ENCODE data around the gene CHRD. TPM values are rescaled to one million over a fixed set of nuclear protein-coding genes. Genes with fewer than 3 reads are reported as not detected.

CHRD gene
- total RNA-seq (2022; extraction: Qiagen RNA extraction), result 0.13 to 0.46 TPM (median 0.15 TPM) in 4 of 5 replicates, not detected in the other

DNA sequence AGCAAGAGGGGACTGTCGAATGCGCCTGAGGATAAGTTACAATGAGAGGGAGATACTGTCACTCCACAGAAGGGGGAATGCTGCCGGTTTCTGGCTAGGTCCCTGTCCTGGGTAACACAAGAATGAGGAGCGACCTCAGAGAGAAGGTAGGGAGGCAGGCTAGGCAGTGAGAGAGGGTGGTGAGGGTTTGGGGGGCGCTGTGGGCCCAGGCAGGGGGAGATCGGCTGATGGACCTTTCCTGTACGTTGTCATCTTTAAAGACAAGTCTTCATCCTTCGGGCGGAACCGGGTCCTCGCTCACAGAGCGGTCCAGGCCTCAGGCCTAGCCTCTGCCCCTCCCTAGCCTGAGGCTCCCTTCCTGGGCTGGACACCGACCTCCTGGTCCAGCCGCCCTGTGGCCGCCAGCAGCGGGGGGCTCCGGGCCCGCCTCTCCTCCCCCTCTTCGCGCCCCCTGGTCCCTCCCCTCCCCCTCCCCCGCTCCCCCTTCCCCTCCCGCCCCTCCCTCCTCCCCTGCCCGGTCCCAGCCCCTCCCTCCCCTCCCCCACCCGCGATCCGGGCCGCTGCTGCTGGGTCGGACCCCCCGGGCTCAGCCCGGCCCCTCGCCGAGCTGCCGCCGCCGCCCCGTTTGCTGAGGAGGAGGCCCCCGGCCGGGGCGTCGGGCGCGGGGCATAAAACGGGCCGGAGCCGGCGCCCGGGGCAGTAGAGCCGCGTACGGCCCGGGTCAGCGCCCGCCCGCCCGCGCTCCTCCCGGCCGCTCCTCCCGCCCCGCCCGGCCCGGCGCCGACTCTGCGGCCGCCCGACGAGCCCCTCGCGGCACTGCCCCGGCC is at the start of gene CHRD:
Gene CHRD, plus strand, starts transcription at position 697 of the 827 bp plus-strand sequence. CDS start 265 bp downstream, outside the sequence.

DNA sequence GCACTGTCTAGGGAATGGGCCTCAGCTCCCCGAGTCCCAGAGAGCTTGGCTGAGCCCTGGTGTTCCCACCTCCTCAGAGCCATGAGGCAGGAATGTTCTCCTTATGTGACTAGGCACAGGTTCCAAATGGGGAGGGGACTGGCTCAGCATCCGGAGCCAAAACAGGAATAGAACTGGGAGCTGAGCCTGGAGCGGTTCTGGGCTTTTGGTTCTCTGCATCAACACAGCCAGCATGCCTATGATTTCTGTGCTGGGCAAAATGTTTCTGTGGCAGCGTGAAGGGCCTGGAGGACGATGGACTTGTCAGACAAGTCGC is 42.5 kb upstream of the CHRD start, which contains the start of gene FAM131A:
Gene FAM131A, plus strand, starts transcription at position 202 of the 316 bp plus-strand sequence. Its CDS starts 31 bp downstream, at position 233.

GRCh38 chr3:184361532-184361931 is 18.3 kb upstream of the CHRD start, which contains the start of the genes CLCN2 and POLR2H:
TSS of gene CLCN2 (minus strand) at chr3:184361605. CDS start at chr3:184361479, 126 bp downstream.
TSS of gene POLR2H (plus strand) at chr3:184361710. CDS start at chr3:184363493, 1,783 bp downstream.

DNA sequence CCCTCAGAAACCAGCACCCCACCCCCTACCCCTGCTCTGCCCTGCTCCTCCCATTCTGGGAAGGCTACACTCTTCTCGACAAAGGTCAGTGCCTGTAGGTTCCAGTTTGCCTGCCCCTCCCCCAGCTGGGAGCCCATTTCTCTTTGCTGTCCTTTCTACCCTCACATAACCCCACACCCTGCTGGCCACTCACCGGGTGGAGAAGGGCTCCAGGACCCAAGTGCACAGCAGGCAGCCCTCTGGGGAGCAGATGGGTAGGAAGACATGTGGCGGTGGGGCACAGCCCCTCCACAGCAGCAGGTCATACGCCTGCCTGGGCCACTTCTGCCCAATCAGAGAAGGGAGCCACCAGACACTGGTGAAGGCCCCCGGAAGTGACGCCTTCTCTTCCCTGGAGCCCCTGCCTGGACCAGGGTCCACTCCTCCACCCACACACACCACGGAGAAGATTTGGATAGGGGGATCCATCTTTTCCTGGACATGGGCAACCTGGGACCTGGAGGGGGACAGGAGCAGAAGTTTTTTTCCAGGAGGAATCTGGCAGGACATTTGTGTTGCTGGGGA is 1.9 kb upstream of the CHRD start, which contains the start of gene THPO:
Gene THPO, minus strand, starts transcription at position 326 of the 564 bp plus-strand sequence. CDS start 1,948 bp downstream, outside the sequence.

Other genes starting within 250 kb of the CHRD start
- 25.3 to 30.3 TPM (median 28.3 TPM) in 5 replicates for gene EIF2B5, start 244.7 kb upstream of the CHRD start, total RNA-seq (2022; extraction: Qiagen RNA extraction)
- gene DVL3, start 224.7 kb upstream of the CHRD start, total RNA-seq (2022; extraction: Qiagen RNA extraction), result 17.9 to 27.2 TPM (median 23.7 TPM) in 5 replicates
- gene AP2M1, start 205.2 kb upstream of the CHRD start, total RNA-seq (2022; extraction: Qiagen RNA extraction), result 296 to 311 TPM (median 303 TPM) in 5 replicates
- 28.9 to 38.9 TPM (median 34.0 TPM) in 5 replicates for gene ABCF3, start 193.9 kb upstream of the CHRD start, total RNA-seq (2022; extraction: Qiagen RNA extraction)
- 0.21 to 0.60 TPM (median 0.34 TPM) in 5 replicates for gene VWA5B2, start 150.5 kb upstream of the CHRD start, total RNA-seq (2022; extraction: Qiagen RNA extraction)
- 62.0 to 84.4 TPM (median 69.1 TPM) in 5 replicates for gene ALG3, start 131.1 kb upstream of the CHRD start, total RNA-seq (2022; extraction: Qiagen RNA extraction)
- gene EEF1AKMT4, start 130.4 kb upstream of the CHRD start, total RNA-seq (2022; extraction: Qiagen RNA extraction), result 9.6 to 13.2 TPM (median 11.4 TPM) in 5 replicates
- gene CAMK2N2, start 118.5 kb upstream of the CHRD start, total RNA-seq (2022; extraction: Qiagen RNA extraction), result 0.86 to 1.9 TPM (median 1.6 TPM) in 5 replicates
- gene ECE2, start 104.0 kb upstream of the CHRD start, total RNA-seq (2022; extraction: Qiagen RNA extraction), result not detected in 5 replicates
- 298 to 372 TPM (median 303 TPM) in 5 replicates for gene PSMD2, start 80.8 kb upstream of the CHRD start, total RNA-seq (2022; extraction: Qiagen RNA extraction)
- 249 to 270 TPM (median 261 TPM) in 5 replicates for gene EIF4G1, start 65.4 kb upstream of the CHRD start, total RNA-seq (2022; extraction: Qiagen RNA extraction)
- 8.8 to 13.9 TPM (median 12.4 TPM) in 5 replicates for gene FAM131A, start 42.5 kb upstream of the CHRD start, total RNA-seq (2022; extraction: Qiagen RNA extraction)
- gene CLCN2, start 18.4 kb upstream of the CHRD start, total RNA-seq (2022; extraction: Qiagen RNA extraction), result 4.9 to 6.9 TPM (median 6.5 TPM) in 5 replicates
- gene POLR2H, start 18.3 kb upstream of the CHRD start, total RNA-seq (2022; extraction: Qiagen RNA extraction), result 69.4 to 81.7 TPM (median 74.8 TPM) in 5 replicates
- gene THPO, start 1.8 kb upstream of the CHRD start, total RNA-seq (2022; extraction: Qiagen RNA extraction), result 0.08 to 0.16 TPM (median 0.15 TPM) in 3 of 5 replicates, not detected in the others
- 0.24 to 0.46 TPM (median 0.29 TPM) in 5 replicates for gene EPHB3, start 181.7 kb downstream of the CHRD start, total RNA-seq (2022; extraction: Qiagen RNA extraction)

Data from A549 treated with Mapracorat at 1 μM for 4 hours (cell line).